SIG-M5 treated with dmso at 0.1 percent for 504 hours (cell line): ENCODE results near the gene CSNK1D.
"Not testable (repeated sequence)": the region's sequence is repeated elsewhere in the genome, so short reads cannot be mapped to it uniquely, and the experiment has no call there.

Source experiments
- DNase-seq: peaks from one replicate; lab custom pipeline; 2025; ENCODE audit not compliant: unreplicated experiment; lab: John Stamatoyannopoulos, UW

The CSNK1D gene

DNA sequence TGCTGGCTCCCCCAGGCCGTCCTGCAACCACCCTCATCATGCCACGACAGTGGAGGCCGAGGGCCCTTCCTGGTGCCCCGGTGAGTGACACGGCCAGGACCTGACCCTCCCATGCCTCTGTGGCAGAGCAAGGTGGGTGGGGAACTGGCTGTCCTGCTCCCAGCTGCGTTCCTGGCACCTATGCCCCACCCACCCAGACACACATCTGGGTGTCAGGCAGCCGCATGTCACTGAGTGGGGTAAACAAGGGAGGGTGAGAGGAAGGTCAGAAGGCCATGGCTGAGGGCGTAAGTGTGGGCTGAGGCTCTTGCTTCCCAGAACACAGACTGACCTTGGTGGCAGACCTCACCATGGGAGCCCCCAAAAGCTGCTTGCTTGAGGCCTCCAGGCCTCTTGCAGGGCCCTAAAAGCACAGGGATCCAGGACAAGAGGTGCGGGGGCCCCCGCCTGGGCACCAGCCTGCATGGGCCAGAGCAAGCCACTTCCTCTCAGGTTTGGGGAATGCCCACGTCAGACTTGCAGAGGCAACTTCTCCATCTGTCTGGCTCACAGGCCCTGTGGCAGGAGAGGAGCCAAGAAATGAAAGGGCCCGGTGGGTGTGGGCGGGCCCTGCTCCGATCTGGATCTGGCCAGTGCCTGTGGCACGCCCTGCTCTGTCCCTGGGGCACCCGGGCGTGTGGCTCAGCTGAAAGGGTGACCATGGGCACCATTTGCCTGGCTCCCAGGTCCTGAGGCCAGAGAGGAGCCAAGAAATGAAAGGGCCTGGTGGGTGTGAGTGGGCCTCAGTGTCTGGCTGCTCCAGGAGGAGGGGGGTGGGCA lies 57.0 kb downstream of the CSNK1D start:
- peak; percentile 91 for DNase-seq

DNA sequence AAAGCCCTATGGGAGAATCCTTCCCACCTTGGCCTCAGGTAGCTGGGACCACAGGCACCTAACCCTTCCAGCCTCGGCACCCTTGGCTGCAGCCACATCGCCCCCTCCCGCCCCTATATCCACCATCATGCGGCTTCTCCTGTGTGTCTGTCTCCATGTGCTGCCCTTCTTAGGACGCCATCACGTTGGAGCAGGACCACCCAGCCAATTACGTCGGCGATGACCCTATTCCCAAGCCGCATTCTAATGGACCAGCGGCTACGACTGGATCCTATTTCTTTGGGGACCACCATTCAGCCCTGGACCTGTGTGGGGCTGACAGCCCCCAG lies 57.6 kb downstream of the CSNK1D start:
- DNase-seq, result no peak

GRCh38 chr17:82215095-82215971 lies 58.2 kb downstream of the CSNK1D start:
- peak; percentile 64 for DNase-seq

DNA sequence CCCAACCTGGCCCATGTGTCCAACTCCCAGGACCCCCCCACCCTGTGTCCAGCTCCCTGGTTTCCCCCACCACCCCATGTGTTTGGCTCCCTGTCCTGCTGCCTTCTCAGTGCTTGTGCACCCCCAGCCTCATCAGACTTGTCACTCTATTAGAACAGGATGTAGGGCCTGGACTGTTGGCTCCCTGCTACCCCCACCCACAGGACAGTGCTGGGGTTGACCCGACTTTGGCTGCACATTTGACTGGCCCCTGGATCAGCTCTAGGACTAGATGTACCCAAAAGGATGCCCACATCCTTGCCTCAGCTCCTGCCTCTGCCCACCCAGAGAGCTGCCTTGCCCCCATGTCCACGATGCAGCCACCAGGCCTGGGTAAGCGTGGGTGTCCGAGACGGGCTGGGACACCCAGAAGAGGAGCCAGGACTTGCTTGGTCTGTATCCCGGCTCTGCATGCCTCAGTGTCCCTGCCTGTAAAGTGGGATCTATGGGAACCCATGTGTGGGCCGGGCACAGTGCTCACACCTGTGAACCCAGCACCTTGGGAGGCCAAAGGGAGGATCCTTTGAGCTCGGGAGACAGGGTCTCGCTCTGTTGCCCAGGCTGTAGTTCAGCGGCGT lies 59.4 kb downstream of the CSNK1D start:
- DNase-seq, result no peak

- DNase-seq, result peak; percentile 14
Observed at GRCh38 chr17:82213251-82214011, 60.1 kb downstream of the CSNK1D start.

- DNase-seq, result peak; percentile 60
Observed at GRCh38 chr17:82212331-82213250, 60.9 kb downstream of the CSNK1D start, which contains the start of gene CCDC57. CCDC57 (minus strand) TSS chr17:82212842; CDS start chr17:82201944, 10,898 bp downstream.

GRCh38 chr17:82210655-82211054 lies 62.8 kb downstream of the CSNK1D start:
- DNase-seq, result not testable (repeated sequence)

DNA sequence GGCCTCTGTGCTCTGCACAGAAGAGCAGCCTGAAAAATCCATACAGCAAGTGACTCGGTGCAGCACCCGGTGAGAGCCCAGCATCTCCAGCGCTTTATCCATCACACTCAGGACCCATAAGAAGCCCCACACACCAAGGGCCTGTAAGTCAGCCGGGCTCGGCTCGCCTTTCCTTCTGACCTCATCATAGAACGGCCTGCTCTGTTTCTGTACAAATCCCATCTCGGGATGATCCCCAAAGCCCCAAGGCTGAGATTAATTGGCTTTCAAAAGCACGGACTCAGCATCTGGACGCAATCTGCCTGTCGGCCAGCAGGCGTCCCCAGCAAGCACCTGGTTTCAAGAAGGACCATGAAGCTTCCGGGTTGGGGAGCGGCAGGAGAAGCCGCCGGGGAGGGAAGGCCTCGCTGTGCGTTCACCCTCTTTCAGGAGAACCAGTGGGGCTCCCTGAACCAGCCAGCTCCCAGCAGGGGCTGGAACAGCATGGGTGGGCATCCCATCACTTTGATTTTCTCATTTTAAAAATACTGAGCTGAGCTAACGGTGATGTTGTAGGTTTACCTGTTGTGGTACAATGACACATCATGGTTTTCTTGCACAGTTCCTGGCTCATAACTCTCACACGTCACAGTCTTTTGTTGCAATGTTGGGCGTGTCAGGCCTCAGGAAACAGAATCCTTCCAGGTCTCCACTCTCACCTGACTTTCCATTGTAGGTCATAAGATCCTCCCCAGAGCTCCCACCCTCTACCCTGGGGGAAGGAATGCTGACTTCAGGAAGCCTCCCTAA lies 67.6 kb downstream of the CSNK1D start:
- peak; percentile 87 for DNase-seq

GRCh38 chr17:82204831-82205719 lies 68.4 kb downstream of the CSNK1D start:
- DNase-seq, result peak; percentile 13

DNA sequence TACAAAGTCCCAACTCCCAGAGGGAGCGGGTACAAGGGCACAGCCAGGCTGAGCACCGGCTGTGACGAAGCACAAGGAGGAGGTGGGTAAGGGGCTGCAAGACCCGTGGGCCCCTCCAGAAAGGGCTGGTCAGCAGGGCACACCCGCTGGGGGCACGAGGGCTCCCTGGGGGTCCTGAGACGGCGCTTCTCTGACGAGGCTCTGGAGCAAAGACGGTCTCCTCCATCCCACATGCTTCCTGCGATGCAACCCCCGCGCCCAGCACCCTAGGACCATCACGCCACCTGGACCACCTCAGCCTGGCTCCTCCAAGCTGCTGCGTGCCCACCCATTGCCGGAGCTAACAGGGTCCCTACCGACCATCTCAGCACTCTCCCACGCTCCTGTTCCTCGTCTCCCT lies 69.6 kb downstream of the CSNK1D start:
- DNase-seq, result no peak

DNA sequence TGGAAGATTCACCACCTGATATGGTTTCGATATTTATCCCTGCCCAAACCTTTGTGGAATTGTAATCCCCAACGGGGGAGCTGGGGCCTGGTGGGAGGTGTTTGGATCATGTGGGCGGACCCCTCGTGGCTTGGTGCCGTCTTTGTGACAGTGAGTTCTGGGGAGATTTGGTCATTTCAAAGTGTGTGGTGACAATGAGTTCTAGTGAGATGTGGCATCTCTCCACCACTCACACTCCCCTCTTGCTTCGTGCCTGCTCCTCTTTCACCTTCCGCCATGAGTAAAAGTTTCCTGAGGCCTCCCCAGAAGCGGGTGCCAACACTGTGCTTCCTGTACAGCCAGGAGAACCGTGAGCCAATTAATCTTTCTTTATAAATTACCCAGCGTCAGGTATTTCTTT lies 70.5 kb downstream of the CSNK1D start:
- no peak for DNase-seq

DNA sequence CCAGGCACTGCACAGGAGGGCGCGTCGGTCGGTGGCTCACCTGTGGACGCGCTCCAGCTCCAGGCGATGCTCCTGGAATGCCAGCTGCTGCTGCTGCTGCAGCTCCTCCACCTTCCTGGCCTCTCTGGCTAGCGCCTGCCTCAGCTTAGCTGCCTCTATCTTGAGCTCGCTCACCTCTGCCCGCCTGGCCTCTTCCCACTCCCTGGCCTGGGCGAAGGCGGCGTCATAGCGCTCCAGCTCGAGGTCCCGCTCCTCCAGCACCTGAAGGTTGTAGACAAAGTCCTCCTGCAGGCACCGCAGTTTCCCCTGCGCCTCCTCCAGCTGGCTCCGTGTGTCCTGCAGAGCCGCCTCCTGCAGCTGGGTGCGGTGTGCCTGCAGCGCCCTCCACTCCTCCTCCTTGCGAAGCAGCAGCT lies 72.0 kb downstream of the CSNK1D start:
- DNase-seq, result no peak

DNA sequence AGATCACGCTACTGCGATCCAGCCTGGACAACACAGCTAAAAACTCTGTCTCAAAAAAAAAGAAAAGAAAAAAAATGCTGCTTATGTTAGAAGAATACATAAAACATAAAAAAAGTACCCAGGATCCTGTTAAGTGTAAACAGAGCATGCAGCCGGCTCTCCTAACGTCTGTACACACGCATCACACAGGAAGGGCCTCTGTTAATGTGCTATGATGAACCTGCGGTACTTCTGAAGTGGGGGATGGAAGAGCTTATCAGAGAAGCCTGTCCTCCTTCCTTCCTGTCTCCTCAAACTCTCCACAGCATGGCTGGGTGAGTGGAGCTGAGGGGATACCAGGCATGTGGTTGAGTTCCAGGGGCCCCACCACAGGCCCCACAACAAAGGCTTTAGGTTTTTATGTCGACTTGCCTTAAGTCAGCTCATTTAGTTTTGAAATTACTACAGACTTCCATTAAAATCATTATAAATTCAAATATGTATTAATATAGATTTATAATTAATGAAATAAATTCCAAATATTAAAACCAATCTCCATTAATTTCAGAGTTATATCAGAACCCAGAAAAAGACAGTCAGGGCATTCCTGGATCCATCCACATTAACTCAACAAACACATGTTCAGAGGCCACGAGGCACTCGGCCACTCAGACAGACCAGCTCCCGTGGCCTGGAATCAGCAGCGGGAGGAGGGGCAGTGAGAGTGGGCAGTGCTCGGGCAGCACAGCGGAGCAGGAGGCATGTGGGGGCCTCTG lies 72.6 kb downstream of the CSNK1D start:
- DNase-seq, result no peak

GRCh38 chr17:82200135-82200534 lies 73.4 kb downstream of the CSNK1D start:
- DNase-seq, result no peak

DNA sequence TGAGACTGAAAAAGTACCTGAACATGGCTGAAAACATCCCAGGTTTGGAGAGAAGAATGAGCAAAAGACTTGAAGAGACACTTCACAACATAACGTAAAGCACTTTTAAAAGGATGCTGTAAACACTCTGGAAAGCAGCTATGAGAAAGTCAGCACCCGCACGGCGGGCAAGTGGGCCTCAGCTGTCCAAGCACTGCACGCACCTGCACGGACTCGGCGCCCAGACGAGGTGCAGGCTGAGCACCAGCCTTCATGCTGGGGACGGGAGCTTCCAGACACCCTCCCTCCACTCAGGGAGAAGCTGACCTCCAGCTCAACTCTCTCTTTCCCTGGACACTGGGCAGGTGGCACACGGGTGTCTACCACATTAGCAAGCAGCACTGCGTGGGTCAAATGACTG lies 74.0 kb downstream of the CSNK1D start:
- DNase-seq, result no peak

DNA sequence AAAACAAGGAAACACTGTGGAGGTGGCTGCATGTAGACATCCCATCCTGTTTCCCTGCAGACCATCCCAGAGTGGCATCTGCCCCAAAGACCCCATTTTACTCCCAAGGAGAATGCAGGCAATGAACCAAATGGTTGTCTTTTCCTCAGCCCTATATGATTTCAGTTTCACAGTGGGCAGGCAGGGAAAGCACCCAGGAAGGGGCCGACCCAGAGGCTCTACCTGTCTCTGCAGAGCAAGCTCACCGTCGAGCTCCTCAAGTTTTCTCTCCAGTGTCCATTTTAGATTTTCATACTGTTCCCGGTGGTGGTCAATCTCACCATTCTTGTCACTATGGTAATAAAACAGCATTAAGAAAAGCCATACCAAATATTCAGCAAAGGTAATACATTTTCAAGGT lies 75.4 kb downstream of the CSNK1D start:
- no peak for DNase-seq
